Prostate gland (tissue), 2 donors: ENCODE measurements around the gene RAB20. TPM values are rescaled to one million over a fixed set of nuclear protein-coding genes. Genes with fewer than 3 reads are reported as not detected.

Source experiments
- DNase-seq: peaks from one replicate; pipeline ENCODE4 v3.0.0-alpha.2; 2019; ENCODE audit warnings: low spot score
- H3K27ac ChIP-seq, 2 donors: fragments of 200-600 bp; sonication (generic); 2 replicates each; pipeline ENCODE4 v1.5.1; 2017 to 2019
- H3K27me3 ChIP-seq: fragments of 200-600 bp; sonication (generic); replicated peaks from 2 replicates; pipeline ENCODE4 v1.5.1; 2019; ENCODE audit not compliant: insufficient read depth
- H3K36me3 ChIP-seq, 2 donors: fragments of 200-600 bp; sonication (generic); 1 replicate in 1 of 2; 2 replicates in 1 of 2; pipeline versions ENCODE4 v1.5.1 to v1.8.1; 2017 to 2019
- H3K4me1 ChIP-seq: fragments of 200-600 bp; sonication (generic); replicated peaks from 2 replicates; pipeline ENCODE4 v1.5.1; 2019
- H3K4me3 ChIP-seq, 2 donors: fragments of 200-600 bp; sonication (generic); 2 replicates each; pipeline ENCODE4 v1.5.1; 2017 to 2019
- H3K9me3 ChIP-seq: fragments of 200-600 bp; sonication (generic); 2 replicates; pipeline ENCODE4 v1.5.1; 2017
- POLR2A ChIP-seq: fragments of 450-650 bp; IDR thresholded peaks from one replicate; pipeline ENCODE4 v1.6.1; 2016; ENCODE audit warnings: antibody characterized with exemption, mild to moderate bottlenecking
- POLR2AphosphoS5 ChIP-seq: sonication (generic); formaldehyde crosslinking; IDR thresholded peaks from one replicate; pipeline ENCODE4 v1.6.1; 2017; ENCODE audit warnings: antibody characterized with exemption
- WGBS: methylation state at CpG from one replicate; pipeline ENCODE4 v1.1.5; 2018; 5-methylcytosine and 5-hydroxymethylcytosine counted together
- intact Hi-C: fragments of 100-400 bp; cut with DNase I; formaldehyde crosslinking; loops from one replicate; pipeline ENCODE4 v1.14.2; 2022
- total RNA-seq, 2 donors: library from RNA; depleted of rRNA; stranded (reverse); fragments of >200 nt; gene quantifications; one replicate each; pipeline ENCODE4 v1.1.0, GENCODE V29; 2016
- TF ChIP-seq, protein P1 (sequence below), 4 experiments: fragments of 200-600 bp in 2 of 4; fragments of 450-650 bp in 2 of 4; sonication (generic) in 2 of 4; IDR thresholded peaks; 1 replicate in 3 of 4; 2 replicates in 1 of 4; pipeline ENCODE4 v1.5.1; 2016 to 2019; ENCODE audit warnings: antibody characterized with exemption in 4 of 4, mild to moderate bottlenecking in 2 of 4, moderate library complexity in 2 of 4

The RAB20 gene
- total RNA-seq, 2 donors from 2014 or later: 24.0 to 42.1 TPM

DNA sequence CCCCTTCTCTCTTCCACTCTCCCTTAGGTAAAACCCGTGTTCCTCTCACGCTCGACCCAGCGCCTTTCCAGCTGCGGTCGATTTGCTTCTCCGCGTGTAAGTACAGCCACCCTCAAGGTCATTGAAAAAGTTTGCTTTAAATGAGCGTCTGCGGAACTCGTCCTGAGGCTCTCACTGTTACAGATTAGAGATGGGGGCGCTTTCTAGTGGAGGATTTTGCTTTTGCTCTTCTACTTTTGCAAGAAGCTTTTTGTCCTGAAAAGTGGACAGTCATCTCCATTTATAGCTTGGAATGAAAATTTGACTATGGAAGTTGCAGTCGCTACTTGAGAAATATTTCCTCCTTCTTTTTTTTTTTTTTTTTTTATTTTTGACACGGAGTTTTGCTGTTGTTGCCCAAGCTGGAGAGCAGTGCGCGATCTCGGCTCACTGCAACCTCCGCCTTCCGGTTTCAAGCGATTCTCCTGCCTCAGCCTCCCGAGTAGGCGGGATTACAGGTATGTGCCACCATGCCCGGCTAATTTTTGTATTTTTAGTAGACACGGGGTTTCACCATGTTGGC lies 595 bp upstream of the RAB20 start:
- no peak for DNase-seq
- peak overlapping the region; percentile 89 to 93 for H3K27ac ChIP-seq
- TF ChIP-seq POLR2AphosphoS5 (no peak), POLR2A (no peak)
- TF ChIP-seq, protein P1, sequence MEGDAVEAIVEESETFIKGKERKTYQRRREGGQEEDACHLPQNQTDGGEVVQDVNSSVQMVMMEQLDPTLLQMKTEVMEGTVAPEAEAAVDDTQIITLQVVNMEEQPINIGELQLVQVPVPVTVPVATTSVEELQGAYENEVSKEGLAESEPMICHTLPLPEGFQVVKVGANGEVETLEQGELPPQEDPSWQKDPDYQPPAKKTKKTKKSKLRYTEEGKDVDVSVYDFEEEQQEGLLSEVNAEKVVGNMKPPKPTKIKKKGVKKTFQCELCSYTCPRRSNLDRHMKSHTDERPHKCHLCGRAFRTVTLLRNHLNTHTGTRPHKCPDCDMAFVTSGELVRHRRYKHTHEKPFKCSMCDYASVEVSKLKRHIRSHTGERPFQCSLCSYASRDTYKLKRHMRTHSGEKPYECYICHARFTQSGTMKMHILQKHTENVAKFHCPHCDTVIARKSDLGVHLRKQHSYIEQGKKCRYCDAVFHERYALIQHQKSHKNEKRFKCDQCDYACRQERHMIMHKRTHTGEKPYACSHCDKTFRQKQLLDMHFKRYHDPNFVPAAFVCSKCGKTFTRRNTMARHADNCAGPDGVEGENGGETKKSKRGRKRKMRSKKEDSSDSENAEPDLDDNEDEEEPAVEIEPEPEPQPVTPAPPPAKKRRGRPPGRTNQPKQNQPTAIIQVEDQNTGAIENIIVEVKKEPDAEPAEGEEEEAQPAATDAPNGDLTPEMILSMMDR (IDR thresholded peaks at IDR 0.05): no peak
- H3K4me1 ChIP-seq: no peaks in the 10 kb centered on the region
- H3K27me3 ChIP-seq: no peaks in the 10 kb centered on the region
- H3K9me3 ChIP-seq: no peaks in the 10 kb centered on the region
- 9% methylated on average over 24 of the region's 24 CpGs for WGBS
- H3K36me3 ChIP-seq: no peaks in the 10 kb centered on the region
- intact Hi-C loops: loop anchor here (5.0 kb wide), 3 partner anchors 55 to 100 kb away; partner anchors contain the start of gene NAXD
- peak overlapping the region; percentile 59 to 76 for H3K4me3 ChIP-seq

DNA sequence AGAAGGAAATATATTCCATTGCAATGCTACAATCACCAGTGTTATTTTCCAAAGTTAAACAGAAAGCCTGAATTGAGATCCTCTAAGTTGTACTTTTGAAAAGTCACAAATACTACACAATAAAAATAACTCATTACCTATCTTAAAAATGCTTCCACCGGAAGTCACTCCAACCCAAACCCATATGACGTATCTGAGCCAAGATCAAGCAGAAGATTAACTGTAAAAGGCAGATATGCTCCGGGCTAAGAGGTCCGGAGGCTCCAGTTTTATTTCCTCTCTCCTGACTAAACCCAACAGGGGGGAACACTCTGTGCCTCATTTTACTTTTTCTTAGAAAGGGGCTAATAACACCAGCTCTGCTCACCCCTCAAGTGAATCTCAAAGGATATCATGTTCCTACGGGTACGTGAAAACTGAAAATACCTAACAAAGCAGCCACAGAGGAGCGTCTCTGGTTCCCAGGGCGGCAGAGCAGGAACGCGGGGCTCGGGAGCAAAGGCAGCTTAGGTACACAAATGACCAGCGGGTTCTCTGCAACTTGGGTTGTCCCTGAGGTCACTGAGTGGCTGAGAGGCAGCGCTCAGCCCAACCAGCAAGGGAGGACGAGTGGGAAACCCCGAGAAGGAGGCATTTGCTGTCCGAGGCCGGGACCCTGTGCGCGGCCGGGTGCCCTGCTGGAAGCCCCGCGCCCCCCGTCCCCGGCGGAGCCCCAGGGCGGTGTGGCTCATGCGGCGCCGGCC lies 750 bp downstream of the RAB20 start:
- TF ChIP-seq, protein P1 (IDR thresholded peaks at IDR 0.05): no peak
- TF ChIP-seq POLR2AphosphoS5: peak; percentile 37
- under 1% methylated on average over 29 of the region's 29 CpGs for WGBS
- Histone ChIP-seq H3K4me1 (no peaks in the 10 kb centered on the region), H3K9me3 (no peaks in the 10 kb centered on the region), H3K36me3 (no peaks in the 10 kb centered on the region), H3K27me3 (no peaks in the 10 kb centered on the region), H3K4me3 (peak overlapping the region; percentile 59 to 76), H3K27ac (peak overlapping the region; percentile 89 to 93)
- intact Hi-C loops: loop anchor here (5.0 kb wide), 3 partner anchors 53 to 98 kb away; partner anchors contain the start of gene NAXD
- DNase-seq: no peak

DNA sequence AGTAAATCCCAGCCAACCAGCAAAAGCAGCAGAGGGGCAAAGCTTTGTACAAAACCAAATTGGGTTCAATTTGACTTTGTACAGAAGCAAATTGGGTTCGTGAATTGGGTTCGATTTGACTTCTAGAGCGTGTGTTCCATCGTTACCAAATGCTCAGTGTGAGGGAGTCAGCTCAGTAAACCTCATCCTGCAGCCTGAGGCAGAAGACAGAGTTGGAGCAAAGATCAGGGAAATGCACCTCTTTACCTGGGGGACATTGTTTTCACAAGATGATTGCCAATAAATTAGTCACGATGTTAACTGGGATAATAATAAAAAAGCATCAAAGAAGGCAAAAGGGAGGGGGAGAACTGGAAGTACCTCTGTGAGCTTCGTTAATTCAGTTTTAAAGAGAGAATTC lies 1.5 kb downstream of the RAB20 start:
- Histone ChIP-seq H3K27me3 (no peaks in the 10 kb centered on the region), H3K4me3 (peak overlapping the region; percentile 1 to 59), H3K9me3 (no peaks in the 10 kb centered on the region), H3K27ac (peak overlapping the region; percentile 89 to 93), H3K36me3 (no peaks in the 10 kb centered on the region), H3K4me1 (peaks cover 2% of the 10 kb centered on the region)
- intact Hi-C loops: loop anchor here (5.0 kb wide), 4 partner anchors 38 to 98 kb away; partner anchors contain the start of gene NAXD
- no peak for DNase-seq
- no peak for TF ChIP-seq POLR2AphosphoS5
- no peak for TF ChIP-seq POLR2A
- TF ChIP-seq, protein P1 (IDR thresholded peaks at IDR 0.05): no peak
- WGBS: 21% methylated on average over 6 of the region's 6 CpGs

DNA sequence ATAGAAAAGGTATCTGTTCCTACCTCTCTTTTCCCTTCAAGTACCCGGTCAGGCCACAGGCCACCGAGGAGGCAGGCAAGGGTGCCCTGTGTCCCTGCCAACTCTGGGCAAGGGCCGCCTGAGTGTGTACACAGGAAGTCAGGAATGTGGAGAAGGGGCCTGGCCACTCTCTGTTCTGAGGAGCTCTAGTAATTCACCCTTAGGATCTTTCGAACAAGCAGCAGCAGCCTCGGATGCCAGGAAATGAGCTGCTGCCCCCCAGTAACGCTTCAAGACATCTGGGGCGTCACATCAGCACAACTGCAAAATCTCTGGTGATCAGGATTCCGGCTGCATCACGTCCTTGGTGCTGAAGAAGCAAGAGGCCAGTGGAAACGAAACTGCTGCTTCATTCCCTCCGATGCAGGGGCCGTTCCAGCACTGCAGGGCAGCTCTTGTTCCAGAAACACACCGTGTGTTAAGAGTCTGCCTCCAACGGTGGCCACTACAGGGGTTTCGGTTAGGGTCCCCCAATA lies 2.0 kb downstream of the RAB20 start:
- H3K36me3 ChIP-seq: no peaks in the 10 kb centered on the region
- H3K27ac ChIP-seq: peak overlapping the region; percentile 89 to 93
- 4% methylated on average over 15 of the region's 15 CpGs for WGBS
- no peaks in the 10 kb centered on the region for H3K27me3 ChIP-seq
- H3K4me3 ChIP-seq: peak overlapping the region; percentile 1 to 59
- DNase-seq: no peak
- intact Hi-C loops: loop anchor here (5.0 kb wide), 1 partner anchor 37 kb away; no protein-coding TSS in a partner anchor
- H3K4me1 ChIP-seq: peaks cover 2% of the 10 kb centered on the region
- TF ChIP-seq, protein P1 (IDR thresholded peaks at IDR 0.05): no peak
- TF ChIP-seq POLR2AphosphoS5: no peak
- TF ChIP-seq POLR2A: no peak
- H3K9me3 ChIP-seq: no peaks in the 10 kb centered on the region
